WI38 (cell line): ENCODE data around the gene TSPAN9.
A peak's percentile ranks its signal among the peaks of the same experiment; 100 is the strongest.

Experiments
- H3K4me3 ChIP-seq: 2 replicates; pipeline ENCODE4 v1.5.1; 2011; ENCODE audit warnings: low read depth, mild to moderate bottlenecking, control low read depth, low read length
- CTCF ChIP-seq: IDR thresholded peaks from 2 replicates; pipeline ENCODE4 v1.5.1; 2012; ENCODE audit warnings: low read depth, mild to moderate bottlenecking, control low read depth, low read length

TSPAN9 gene

DNA sequence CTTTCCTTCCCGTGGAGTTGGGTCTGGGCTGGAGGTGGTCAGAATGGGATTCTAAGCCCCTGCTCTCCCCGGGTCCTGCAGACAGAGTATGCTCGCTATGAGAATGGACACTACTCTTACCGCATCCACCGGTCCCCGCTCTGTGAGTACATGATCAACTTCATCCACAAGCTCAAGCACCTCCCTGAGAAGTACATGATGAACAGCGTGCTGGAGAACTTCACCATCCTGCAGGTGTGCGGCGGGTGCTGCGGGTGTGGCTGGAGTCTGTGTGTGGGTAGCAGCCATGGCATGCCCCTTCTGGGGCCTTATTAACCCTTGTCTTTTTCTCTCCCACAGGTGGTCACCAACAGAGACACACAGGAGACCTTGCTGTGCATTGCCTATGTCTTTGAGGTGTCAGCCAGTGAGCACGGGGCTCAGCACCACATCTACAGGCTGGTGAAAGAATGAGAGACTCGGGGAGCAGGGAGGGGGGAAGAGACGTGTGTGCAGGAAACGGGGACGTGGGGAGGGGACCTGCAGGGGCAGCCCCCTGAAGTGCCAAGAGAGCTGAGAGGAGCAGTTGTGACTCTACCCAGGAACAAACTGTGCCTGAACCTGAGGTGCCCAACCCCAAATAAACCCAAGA lies 37.0 kb upstream of the TSPAN9 start:
- no peak for TF ChIP-seq CTCF
- no peak overlapping the region for H3K4me3 ChIP-seq

DNA sequence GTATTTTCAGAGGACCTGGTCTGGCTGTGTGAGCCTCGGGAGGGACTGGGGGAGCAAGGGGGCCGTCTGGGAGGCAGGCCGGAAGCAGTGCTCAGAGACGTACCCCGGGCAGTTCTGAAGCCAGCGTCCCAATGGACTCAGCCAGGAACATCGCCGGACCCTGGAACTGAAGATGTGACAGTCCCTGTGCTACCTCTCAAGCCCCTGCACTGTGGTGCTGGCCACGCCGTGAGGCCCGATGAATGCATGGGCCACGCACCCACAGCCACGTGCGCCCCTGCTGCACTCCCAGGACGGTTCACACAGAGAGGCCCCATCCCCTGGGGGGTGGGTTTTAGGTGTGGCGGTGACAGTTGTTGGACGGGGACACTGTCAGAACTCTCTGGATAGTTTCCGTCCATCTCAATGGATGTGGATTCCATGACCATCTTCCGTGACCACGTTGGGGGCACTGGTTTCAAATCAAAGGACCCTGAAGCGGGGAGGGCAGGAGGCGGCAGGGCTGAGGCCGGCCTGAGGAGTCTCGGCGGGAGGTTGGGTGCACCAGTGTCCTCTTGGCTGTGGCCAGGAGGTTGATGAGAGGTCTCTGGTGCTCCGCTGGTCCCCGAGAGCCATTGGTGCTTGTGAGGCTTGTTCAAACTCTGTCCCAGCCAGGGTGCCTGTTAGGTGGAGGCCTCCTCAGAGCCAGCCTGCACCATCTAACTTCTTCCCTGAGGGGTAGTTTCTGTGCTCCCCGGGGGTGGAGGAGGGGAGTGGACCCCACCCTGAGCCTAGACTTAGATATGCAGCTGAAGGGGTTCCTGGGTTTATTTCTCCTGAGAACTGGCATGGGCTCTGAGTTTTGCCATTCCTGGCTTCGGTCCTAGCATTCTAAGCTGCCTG lies 36.3 kb upstream of the TSPAN9 start:
- no peak for TF ChIP-seq CTCF
- H3K4me3 ChIP-seq, result no peak overlapping the region

GRCh38 chr12:3041558-3042164 lies 35.5 kb upstream of the TSPAN9 start:
- H3K4me3 ChIP-seq, result no peak overlapping the region
- TF ChIP-seq CTCF, result peak; percentile 64

DNA sequence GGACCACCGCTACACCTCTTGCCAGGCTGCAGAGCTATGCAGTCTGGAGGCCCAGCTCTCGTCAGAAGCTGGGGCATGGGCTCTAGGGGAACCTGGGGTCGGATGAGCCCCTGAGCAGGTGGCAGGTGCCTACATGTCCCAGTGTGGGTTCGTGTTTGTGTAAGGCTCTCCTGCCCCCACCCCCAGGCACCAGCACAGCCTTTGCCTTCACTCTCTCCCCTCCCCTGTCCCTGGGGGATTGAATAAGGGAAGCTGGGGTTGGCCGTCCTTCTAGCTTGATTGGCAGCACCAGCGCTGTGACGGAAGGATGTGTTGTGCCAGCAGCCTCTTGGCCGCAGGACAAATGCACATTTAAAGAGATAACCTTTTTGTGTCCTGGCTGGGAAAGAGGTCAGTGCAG lies 34.8 kb upstream of the TSPAN9 start:
- no peak for TF ChIP-seq CTCF
- H3K4me3 ChIP-seq, result no peak overlapping the region

- TF ChIP-seq CTCF, result no peak
- no peak overlapping the region for H3K4me3 ChIP-seq
These were observed 34.4 kb upstream of the TSPAN9 start for GRCh38 chr12:3042826-3043225.

DNA sequence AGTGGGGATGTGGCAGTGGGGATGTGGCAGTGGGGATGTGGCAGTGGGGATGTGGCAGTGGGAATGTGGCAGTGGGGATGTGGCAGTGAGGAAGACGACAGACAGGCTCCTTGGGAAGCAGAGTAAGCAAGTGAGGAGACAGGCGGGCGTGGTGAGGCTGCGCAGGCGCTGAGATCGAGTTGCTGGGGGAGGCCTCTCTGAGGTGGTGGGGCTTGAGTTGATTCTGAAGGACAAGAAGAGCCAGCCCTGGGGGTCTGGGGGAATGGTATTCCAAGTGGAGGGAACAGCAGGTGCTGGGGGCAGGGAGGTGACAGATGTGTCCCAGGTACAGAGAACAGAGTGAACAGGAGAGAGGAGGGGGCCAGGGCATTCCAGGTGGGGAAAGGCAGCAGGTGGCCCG lies 33.8 kb upstream of the TSPAN9 start:
- TF ChIP-seq CTCF, result no peak

GRCh38 chr12:3044141-3044630 lies 33.0 kb upstream of the TSPAN9 start:
- no peak overlapping the region for H3K4me3 ChIP-seq
- no peak for TF ChIP-seq CTCF

More for the DNA sequence above, 33.8 kb upstream of the TSPAN9 start:
- H3K4me3 ChIP-seq, result no peak overlapping the region
